Hepatocyte (in vitro differentiated cells): Measurements from ENCODE around the gene DGKA.

Experiments used
- EZH2 ChIP-seq: fragments of 200-600 bp; sonication (generic); IDR thresholded peaks from 2 replicates; pipeline ENCODE4 v1.6.1; 2016; ENCODE audit warnings: antibody characterized with exemption, mild to moderate bottlenecking, borderline replicate concordance
- TF ChIP-seq, protein P1 (sequence below): fragments of 200-600 bp; sonication (generic); IDR thresholded peaks from 2 replicates; pipeline ENCODE4 v1.5.1; 2016; ENCODE audit warnings: antibody characterized with exemption, mild to moderate bottlenecking; ENCODE audit not compliant: poor library complexity

DNA sequence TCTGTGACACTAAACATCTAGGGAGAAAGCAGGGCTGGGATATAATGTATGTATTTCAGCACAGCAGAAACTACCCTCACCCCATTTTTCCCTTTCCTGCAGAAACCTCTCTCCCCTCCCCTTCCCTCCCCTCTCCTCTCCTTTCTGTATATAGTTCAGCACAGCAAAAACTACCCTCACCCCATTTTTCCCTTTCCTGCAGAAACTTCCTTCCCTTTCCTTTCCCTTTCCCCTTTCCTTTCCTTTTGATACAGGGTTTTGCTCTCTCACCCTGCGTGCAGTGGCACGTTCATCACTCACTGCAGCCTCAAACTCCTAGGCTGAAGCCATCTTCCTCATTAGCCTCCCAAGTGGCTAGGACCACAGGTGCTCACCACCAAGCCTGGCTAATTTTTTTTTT, 32.8 kb downstream of the DGKA start:
- no peak for TF ChIP-seq EZH2
- TF ChIP-seq, protein P1, sequence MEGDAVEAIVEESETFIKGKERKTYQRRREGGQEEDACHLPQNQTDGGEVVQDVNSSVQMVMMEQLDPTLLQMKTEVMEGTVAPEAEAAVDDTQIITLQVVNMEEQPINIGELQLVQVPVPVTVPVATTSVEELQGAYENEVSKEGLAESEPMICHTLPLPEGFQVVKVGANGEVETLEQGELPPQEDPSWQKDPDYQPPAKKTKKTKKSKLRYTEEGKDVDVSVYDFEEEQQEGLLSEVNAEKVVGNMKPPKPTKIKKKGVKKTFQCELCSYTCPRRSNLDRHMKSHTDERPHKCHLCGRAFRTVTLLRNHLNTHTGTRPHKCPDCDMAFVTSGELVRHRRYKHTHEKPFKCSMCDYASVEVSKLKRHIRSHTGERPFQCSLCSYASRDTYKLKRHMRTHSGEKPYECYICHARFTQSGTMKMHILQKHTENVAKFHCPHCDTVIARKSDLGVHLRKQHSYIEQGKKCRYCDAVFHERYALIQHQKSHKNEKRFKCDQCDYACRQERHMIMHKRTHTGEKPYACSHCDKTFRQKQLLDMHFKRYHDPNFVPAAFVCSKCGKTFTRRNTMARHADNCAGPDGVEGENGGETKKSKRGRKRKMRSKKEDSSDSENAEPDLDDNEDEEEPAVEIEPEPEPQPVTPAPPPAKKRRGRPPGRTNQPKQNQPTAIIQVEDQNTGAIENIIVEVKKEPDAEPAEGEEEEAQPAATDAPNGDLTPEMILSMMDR = no peak
